Common myeloid progenitor, CD34-positive (primary cell): Measurements from ENCODE around the gene SLC25A45.

Experiments used
- CTCF ChIA-PET: fragments of 350-600 bp; sonication (Branson Sonifier 250); formaldehyde crosslinking; loops from one replicate; lab custom pipeline; 2021; ENCODE audit warnings: antibody characterized with exemption; lab: Charles Lee
- POLR2A ChIA-PET: fragments of 350-600 bp; sonication (Branson Sonifier 250); formaldehyde crosslinking; loops from one replicate; lab custom pipeline; 2021; ENCODE audit warnings: antibody characterized with exemption; lab: Charles Lee
- DNase-seq, 3 donors: peaks; one replicate each; pipeline versions ENCODE4 v3.0.0 to v3.0.0-alpha.2; 2013
- H3K27ac ChIP-seq, 2 experiments: 1 replicate in 1 of 2; 2 replicates in 1 of 2; pipeline ENCODE4 v1.7.0; 2013; ENCODE audit warnings: inconsistent platforms in 2 of 2, low read length in 2 of 2, mild to moderate bottlenecking in 2 of 2, low read depth in 1 of 2, moderate library complexity in 1 of 2; ENCODE audit not compliant: severe bottlenecking in 2 of 2, insufficient read depth in 1 of 2, poor library complexity in 1 of 2
- H3K27me3 ChIP-seq, 5 experiments: replicated peaks in 2 of 5; 1 replicate in 3 of 5; 2 replicates in 2 of 5; pipeline versions ENCODE4 v1.6.1 to v1.7.0; 2013; ENCODE audit warnings: low read length in 4 of 5, mild to moderate bottlenecking in 2 of 5, moderate library complexity in 2 of 5, inconsistent platforms in 1 of 5; ENCODE audit not compliant: insufficient read depth in 5 of 5, control insufficient read depth in 4 of 5
- H3K36me3 ChIP-seq, 4 experiments: 1 replicate in 2 of 4; 2 replicates in 2 of 4; pipeline versions ENCODE4 v1.6.1 to v1.7.0; 2013; ENCODE audit warnings: low read length in 3 of 4, control low read depth in 1 of 4, mild to moderate bottlenecking in 1 of 4; ENCODE audit not compliant: control insufficient read depth in 4 of 4, insufficient read depth in 4 of 4
- H3K4me1 ChIP-seq, 4 experiments: 1 replicate in 3 of 4; 2 replicates in 1 of 4; pipeline versions ENCODE4 v1.6.1 to v1.7.1; 2013; ENCODE audit warnings: low read length in 3 of 4, mild to moderate bottlenecking in 3 of 4, control low read depth in 1 of 4, inconsistent platforms in 1 of 4, moderate library complexity in 1 of 4; ENCODE audit not compliant: control insufficient read depth in 4 of 4, insufficient read depth in 4 of 4; ENCODE audit errors: control extremely low read depth in 1 of 4
- H3K4me3 ChIP-seq, 7 experiments: 1 replicate in 4 of 7; 2 replicates in 3 of 7; pipeline versions ENCODE4 v1.5.1 to v1.7.0; 2013; ENCODE audit warnings: mild to moderate bottlenecking in 7 of 7, low read length in 6 of 7, moderate library complexity in 6 of 7, inconsistent platforms in 2 of 7, low read depth in 2 of 7, control low read depth in 1 of 7; ENCODE audit not compliant: insufficient read depth in 4 of 7, control insufficient read depth in 1 of 7; ENCODE audit errors: extremely low read depth in 1 of 7
- H3K9me3 ChIP-seq, 5 experiments: 1 replicate in 4 of 5; 2 replicates in 1 of 5; pipeline versions ENCODE4 v1.6.1 to v1.7.1; 2013; ENCODE audit warnings: low read length in 4 of 5, mild to moderate bottlenecking in 2 of 5, inconsistent platforms in 1 of 5, low read depth in 1 of 5, moderate library complexity in 1 of 5; ENCODE audit not compliant: control insufficient read depth in 4 of 5, insufficient read depth in 2 of 5; ENCODE audit errors: control extremely low read depth in 1 of 5
- WGBS: methylation state at CpG from one replicate; pipeline ENCODE4 v1.1.5; 2013; ENCODE audit not compliant: insufficient coverage; 5-methylcytosine and 5-hydroxymethylcytosine counted together

The SLC25A45 gene

DNA sequence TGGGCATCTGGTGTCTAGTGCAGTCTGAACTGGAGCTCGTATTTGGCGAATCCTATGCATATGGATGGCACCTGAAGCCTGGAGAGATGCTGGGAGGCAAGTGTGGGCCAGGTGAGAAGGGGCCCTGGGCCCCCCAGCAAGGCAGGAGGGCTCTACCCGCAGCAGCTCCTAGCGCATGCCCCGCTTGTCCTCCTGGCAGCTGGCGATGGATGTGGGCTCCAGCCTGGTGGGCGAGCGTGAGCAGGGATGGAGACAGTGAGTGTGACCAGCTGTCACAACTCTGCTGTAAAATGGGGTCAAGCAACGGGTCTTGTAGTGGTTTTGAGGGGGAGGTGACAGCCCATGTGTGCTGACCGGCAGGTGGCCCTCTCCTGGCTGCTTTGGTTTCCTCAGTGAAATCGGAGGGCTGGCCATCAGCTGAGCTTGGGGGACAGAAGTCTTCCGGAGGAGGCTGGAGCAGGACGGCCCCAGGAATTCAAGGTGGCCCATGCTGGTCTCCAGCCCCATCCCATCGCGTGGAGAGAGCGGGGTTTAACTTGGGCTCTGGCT is 16.0 kb upstream of the SLC25A45 start:
- ChIA-PET POLR2A (interaction anchor here (0.9 kb wide), 1 partner anchor 28 kb away, joined by 3 read pairs; no protein-coding TSS in a partner anchor), CTCF (interaction anchor here (1.1 to 2.9 kb wide), 3 partner anchors 11 to 20 kb away, joined by 3 to 18 read pairs (median 4); no protein-coding TSS in a partner anchor)
- H3K4me1 ChIP-seq: peaks cover 2 to 18% (median 16%) of the 10 kb centered on the region in 4 experiments
- no peak for DNase-seq
- peaks cover 0 to 68% (median 50%) of the 10 kb centered on the region in 4 experiments for H3K36me3 ChIP-seq
- H3K4me3 ChIP-seq: no peak overlapping the region
- 97% methylated on average over 15 of the region's 16 CpGs for WGBS
- H3K27ac ChIP-seq: no peak overlapping the region
- no peaks in the 10 kb centered on the region for H3K9me3 ChIP-seq
- no peaks in the 10 kb centered on the region for H3K27me3 ChIP-seq

DNA sequence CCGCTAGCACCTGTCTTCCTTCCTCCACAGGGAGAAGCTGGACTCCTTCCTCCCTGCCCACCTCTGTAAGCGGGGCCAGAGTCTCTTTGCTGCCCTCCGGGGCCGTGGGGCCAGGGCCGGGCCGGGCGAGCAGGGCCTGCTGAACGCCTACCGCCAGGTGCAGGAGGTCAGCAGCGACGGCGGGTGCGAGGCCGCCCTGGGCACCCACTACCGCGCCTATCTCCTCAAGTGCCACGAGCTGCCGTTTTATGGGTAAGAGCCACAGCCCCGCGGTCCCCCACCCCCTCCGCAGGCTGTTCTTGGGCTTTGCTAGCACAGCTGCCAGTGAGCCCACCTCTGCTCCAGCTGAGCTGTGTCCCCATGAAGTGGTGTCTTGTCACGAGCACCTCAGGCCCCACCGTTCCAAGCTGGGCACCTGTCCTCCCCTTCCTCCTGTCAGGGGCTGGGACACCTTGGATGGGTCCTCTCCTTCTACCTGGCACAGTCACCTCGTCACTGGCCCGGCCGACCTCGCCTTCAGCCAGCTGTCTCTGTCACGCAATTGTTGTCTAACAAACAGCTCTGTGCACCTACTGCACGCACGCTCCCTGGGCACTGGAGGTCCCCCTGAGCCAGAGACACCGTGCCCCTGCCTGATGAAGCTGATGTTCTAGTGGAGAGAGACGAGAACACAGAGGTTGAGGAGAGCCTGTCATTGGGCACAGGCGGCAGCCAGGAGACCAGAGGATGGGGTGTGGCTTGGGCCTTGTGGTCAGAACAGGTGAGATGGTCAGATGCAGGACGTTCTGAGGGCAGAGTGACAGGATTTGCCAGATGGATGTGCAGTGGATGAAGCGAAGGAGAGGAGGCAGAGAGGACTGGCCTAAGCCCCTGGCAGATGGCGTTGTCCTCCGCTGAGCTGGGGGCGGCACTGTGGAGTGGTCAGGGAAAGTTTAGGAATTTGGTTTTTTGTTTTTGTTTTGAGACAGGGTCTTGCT is 14.6 kb upstream of the SLC25A45 start:
- POLR2A ChIA-PET: interaction anchor here (0.8 kb wide), 1 partner anchor 102 kb away, joined by 3 read pairs; the partner anchor contains the start of gene MALAT1
- Histone ChIP-seq H3K27me3 (no peaks in the 10 kb centered on the region), H3K9me3 (no peaks in the 10 kb centered on the region), H3K4me3 (no peak overlapping the region), H3K27ac (no peak overlapping the region), H3K36me3 (peaks cover 0 to 78% (median 54%) of the 10 kb centered on the region in 4 experiments), H3K4me1 (peaks cover 0 to 8% (median 6%) of the 10 kb centered on the region in 4 experiments)
- 96% methylated on average over 34 of the region's 38 CpGs for WGBS
- CTCF ChIA-PET: interaction anchor here (2.9 kb wide), 1 partner anchor 19 kb away, joined by 18 read pairs; no protein-coding TSS in a partner anchor
- DNase-seq: no peak

DNA sequence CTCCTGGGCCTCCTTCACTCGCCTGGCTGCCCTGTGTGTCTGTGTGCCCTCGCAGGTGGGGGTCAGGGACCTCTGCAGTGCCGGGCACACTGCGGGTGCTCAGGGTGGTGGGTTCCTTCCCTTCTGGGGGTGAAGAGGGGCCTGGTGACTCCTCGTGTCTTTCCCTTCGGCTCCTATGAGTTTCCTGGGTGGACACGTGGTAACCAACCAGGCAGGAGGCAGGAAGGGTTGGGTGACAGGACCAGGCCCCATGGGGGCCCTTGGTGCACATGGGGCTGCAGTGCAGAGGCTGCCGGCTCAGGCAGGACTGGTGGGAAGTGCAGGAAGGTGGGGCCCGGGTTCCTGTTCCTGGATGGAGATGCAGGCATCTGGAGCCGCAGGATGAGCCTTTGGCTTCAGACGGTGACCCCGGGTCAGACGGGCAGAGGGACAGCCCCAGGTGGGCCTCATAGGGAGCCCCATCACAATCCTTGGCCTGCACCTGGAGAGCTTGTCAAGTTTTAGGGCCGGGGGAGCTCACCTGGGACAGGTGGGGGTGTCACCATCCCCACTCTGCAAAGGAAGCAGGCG is 13.6 kb upstream of the SLC25A45 start:
- ChIA-PET POLR2A (interaction anchor here (0.8 kb wide), 1 partner anchor 103 kb away, joined by 3 read pairs; the partner anchor contains the start of gene MALAT1), CTCF (interaction anchor here (1.3 to 2.9 kb wide), 2 partner anchors 20 kb away, joined by 4 to 18 read pairs; no protein-coding TSS in a partner anchor)
- peaks cover 0 to 3% (median 2%) of the 10 kb centered on the region in 4 experiments for H3K4me1 ChIP-seq
- WGBS: 97% methylated on average over 12 of the region's 15 CpGs
- DNase-seq: no peak
- peaks cover 0 to 79% (median 53%) of the 10 kb centered on the region in 4 experiments for H3K36me3 ChIP-seq
- no peak overlapping the region for H3K27ac ChIP-seq
- H3K4me3 ChIP-seq: no peak overlapping the region
- H3K9me3 ChIP-seq: no peaks in the 10 kb centered on the region
- H3K27me3 ChIP-seq: no peaks in the 10 kb centered on the region

DNA sequence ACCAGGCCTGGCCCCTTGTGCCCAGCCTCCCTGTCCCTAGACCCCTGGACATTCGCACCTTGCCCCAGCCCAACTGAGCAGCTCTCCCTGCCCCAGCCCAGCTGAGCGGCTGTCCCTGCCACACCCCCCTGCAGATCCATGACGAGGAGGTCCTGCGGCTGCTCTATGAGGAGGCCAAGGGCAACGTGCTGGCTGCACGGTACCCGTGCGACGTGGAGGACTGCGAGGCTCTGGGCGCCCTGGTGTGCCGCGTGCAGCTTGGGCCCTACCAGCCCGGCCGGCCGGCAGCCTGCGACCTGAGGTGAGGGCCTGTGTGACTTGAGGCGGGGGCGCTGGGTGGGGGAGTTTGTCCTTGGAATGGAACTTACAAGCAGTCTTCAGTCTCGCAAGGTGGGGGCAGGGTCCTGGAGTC is 11.7 kb upstream of the SLC25A45 start:
- Histone ChIP-seq H3K9me3 (no peaks in the 10 kb centered on the region), H3K36me3 (peaks cover 0 to 72% (median 48%) of the 10 kb centered on the region in 4 experiments), H3K27ac (no peak overlapping the region), H3K27me3 (no peaks in the 10 kb centered on the region), H3K4me1 (peaks cover 0 to 15% (median 12%) of the 10 kb centered on the region in 4 experiments), H3K4me3 (no peak overlapping the region)
- POLR2A ChIA-PET: no interaction called here
- CTCF ChIA-PET: interaction anchor here (0.7 to 1.3 kb wide), 4 partner anchors 11 to 124 kb away, joined by 3 read pairs; partner anchors contain the start of gene SLC25A45
- 100% methylated on average over 17 of the region's 20 CpGs for WGBS
- DNase-seq: no peak

DNA sequence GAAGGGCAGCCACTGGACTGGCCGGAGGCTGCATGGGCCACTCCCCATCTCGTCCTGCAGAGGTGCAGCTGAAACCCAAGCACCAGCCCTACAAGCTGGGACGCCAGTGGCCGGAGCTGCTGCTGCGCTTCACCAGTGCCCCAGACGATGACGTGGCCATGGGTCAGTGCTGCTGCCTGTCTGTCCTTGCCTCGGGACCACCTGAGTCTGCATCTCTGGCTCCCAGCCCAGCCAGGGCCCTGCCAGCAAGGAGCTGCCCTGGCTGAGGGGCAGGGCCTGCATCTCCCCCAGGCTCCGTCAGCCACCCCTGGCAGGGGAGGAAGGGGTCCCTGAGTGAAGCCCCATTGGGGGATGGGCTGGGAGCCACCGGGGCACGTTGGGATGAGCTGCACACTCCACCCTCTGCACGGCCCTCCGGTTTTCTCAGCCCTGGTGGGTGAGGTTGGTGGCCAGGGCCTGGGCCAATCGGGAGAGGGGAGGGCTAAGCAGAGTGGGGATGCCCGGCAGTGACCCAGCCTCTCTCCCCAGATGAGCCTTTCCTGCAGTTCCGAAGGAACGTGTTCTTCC is 11.2 kb upstream of the SLC25A45 start:
- no peak for DNase-seq
- Histone ChIP-seq H3K36me3 (peaks cover 0 to 70% (median 48%) of the 10 kb centered on the region in 4 experiments), H3K27ac (no peak overlapping the region), H3K4me3 (no peak overlapping the region), H3K9me3 (no peaks in the 10 kb centered on the region), H3K27me3 (no peaks in the 10 kb centered on the region), H3K4me1 (peaks cover 0 to 19% (median 17%) of the 10 kb centered on the region in 4 experiments)
- POLR2A ChIA-PET: no interaction called here
- 87% methylated on average over 11 of the region's 17 CpGs for WGBS
- CTCF ChIA-PET: interaction anchor here (0.7 to 2.9 kb wide), 6 partner anchors 11 to 125 kb away, joined by 3 to 7 read pairs (median 3); partner anchors contain the start of gene SLC25A45

DNA sequence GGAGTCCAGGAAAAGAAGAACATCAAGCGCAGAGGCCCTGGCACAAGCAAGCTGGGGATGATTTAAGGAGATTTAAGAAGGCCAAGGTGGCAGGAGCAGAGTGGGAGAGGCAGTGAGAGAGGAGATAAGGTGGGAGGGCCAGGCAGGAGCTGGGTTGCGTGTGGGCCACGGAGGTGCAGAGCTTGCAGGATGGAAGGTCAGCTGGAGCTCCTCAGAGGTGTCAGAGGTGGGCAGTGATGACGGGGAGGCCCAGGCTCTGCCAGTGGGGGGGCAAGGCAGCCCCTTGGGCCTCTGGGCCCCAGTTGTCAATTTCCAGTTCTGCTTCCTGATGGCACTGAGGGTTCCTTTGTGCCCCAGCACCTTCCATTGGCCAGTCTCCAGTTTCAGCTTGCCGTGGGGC is 10.5 kb upstream of the SLC25A45 start:
- 84% methylated on average over 5 of the region's 5 CpGs for WGBS
- Histone ChIP-seq H3K27me3 (no peaks in the 10 kb centered on the region), H3K4me3 (no peak overlapping the region), H3K9me3 (no peaks in the 10 kb centered on the region), H3K27ac (no peak overlapping the region), H3K4me1 (peaks cover 0 to 26% (median 24%) of the 10 kb centered on the region in 4 experiments), H3K36me3 (peaks cover 0 to 63% (median 45%) of the 10 kb centered on the region in 4 experiments)
- ChIA-PET POLR2A (no interaction called here), CTCF (interaction anchor here (1.1 to 2.9 kb wide), 4 partner anchors 11 to 35 kb away, joined by 3 to 7 read pairs (median 3); no protein-coding TSS in a partner anchor)
- no peak for DNase-seq
